HG03520 (cell line): Measurements from ENCODE around the gene LPO.

ENCODE experiments used
- ATAC-seq: cut with Tn5 transposase; IDR thresholded peaks from one replicate; pipeline ENCODE4 v1.9.1; 2021; ENCODE audit warnings: mild to moderate bottlenecking, moderate library complexity; ENCODE audit not compliant: unreplicated experiment

The LPO gene

GRCh38 chr17:58228679-58229078 is 9.7 kb upstream of the LPO start:
- ATAC-seq = no peak

GRCh38 chr17:58229384-58229783 is 9.0 kb upstream of the LPO start:
- ATAC-seq = no peak

DNA sequence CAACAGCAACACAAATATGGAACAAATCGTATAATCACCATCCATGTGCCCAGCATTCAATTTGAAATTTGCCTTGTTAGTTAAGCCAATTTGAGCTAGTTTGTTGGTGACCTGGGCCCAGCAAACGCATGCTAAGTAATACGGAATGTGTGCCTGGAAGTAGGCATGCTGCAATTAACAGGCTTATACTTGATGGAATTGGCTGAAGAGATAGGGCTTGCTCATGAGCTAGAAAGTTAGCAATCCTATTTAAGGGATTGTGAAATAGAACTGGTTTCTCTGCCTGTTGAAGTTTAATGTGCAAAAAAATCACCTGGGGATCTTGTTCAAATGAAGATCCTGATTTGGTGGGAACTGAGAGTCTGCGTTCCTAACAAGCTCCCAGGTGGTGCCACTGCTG is 8.5 kb upstream of the LPO start:
- no peak for ATAC-seq

- ATAC-seq = no peak
These were observed 6.7 kb upstream of the LPO start for GRCh38 chr17:58231641-58232040.

GRCh38 chr17:58232707-58233156 is 5.7 kb upstream of the LPO start:
- ATAC-seq = peak; percentile 73

DNA sequence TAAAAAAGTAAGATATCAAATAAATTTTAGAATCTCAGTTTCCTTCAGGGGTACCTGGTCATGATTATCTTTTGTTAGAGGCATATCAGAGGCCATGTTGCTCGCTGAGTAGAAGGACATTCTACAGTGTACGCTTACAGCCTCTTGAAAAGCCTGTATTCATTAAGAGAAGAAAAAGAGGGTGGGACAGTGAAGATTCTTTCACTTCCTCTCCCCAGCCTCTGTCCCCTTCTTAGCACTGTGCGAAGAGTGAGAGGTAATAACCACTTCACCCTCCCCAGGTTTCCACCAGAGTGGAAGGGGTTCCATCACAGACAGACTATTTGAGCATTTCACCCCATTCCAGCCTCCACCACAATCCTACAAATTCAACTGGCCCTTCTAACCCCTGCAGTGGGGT is 4.8 kb upstream of the LPO start:
- ATAC-seq = peak; percentile 46

DNA sequence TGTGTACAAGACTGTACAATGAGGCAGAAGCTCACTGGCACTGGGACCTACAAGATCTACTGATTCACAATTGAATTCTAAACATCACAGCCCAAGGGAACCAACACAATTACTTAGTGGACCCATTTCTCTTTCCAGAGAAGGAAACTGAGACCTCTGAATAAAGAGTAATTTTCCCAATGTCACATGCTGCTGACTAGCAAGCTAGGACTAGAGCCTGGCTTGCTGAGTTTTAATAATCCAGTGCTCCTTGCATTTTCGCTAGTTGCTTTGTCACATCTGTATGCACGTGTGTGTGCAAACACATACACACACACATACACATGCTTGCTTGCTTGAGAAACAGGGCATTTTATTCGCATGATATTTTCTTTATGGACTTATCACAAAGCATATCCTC is 3.9 kb upstream of the LPO start:
- no peak for ATAC-seq

- no peak for ATAC-seq
These were observed 2.6 kb upstream of the LPO start for GRCh38 chr17:58235821-58236220.

- no peak for ATAC-seq
These were observed 2.0 kb upstream of the LPO start for GRCh38 chr17:58236394-58236793.

GRCh38 chr17:58239987-58240386 is 1.6 kb downstream of the LPO start:
- no peak for ATAC-seq

GRCh38 chr17:58242171-58242784 is 3.9 kb downstream of the LPO start:
- ATAC-seq = no peak

GRCh38 chr17:58244963-58245362 is 6.6 kb downstream of the LPO start:
- no peak for ATAC-seq

- ATAC-seq = no peak
These were observed 7.2 kb downstream of the LPO start for GRCh38 chr17:58245428-58246103.

DNA sequence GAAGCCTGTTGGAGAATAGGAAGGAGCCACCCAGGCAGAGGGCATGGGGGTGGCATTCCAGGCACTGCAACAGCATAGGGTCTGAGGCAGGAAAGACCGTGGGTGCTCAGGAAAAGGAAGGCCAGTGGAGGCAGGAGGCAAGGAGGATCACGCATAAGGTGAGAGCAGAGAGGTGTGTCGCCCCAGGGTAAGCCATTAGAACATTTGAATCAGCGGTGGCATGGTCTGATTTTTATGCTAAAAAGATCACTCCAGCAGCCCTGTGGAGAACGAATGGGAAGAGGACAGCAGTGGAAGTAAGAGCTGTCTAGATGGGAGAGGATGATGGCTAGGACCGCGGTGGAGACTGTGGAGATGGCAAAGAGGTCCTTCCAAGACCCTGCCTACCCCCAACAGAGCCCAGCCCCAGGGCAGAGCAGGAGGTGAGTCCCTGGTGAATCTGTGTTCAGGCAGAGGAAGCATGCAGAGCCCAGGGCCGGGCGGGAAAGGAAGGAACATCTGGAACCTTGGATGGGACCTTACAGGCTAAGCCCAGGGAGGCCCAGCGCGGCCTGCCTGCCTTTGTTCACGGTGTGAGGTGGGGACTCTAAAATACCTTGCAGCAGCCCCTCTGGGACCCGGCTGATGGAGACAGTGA is 7.8 kb downstream of the LPO start:
- ATAC-seq = no peak

- no peak for ATAC-seq
These were observed 8.4 kb downstream of the LPO start for GRCh38 chr17:58246781-58247180.

DNA sequence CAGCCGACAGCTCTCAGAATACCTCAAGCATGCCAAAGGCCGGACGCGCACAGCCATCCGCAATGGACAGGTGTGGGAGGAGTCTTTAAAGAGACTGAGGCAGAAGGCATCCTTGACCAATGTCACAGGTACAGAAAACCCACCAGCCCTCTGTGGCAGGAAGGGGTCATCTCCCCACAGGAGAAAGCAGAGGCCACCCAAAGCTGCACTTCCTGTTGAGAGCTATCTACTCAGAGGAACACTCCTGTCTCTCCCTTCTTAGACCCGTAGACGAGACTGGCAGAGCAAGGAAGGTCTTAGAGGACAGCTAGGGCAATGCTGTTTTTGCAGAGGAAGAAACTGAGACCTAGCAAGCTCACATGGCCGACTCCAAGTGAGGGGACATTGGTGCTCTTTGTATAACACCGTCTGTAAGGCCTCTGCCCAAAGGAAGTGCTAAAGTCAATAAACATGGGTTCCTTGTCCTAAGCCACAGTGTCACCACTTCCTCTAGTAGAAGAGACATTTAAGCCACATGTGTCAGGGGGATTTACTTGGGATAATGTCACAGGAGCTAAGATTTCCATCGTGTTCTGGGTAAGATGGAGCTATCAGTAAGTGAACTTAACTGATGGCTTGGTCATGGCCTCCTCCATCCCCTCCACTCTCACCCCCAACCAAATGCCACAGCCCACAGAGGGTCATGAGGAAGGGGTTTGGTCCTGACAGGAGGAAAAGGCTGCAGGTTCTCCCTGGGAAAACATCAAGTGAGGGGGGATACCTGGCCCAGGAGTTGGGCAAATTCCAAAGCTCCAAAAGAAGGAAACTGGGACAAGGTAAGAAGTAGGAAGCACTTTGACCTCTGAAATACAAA is 9.4 kb downstream of the LPO start:
- ATAC-seq = no peak

- no peak for ATAC-seq
These were observed 10.5 kb downstream of the LPO start for GRCh38 chr17:58248955-58249269.

DNA sequence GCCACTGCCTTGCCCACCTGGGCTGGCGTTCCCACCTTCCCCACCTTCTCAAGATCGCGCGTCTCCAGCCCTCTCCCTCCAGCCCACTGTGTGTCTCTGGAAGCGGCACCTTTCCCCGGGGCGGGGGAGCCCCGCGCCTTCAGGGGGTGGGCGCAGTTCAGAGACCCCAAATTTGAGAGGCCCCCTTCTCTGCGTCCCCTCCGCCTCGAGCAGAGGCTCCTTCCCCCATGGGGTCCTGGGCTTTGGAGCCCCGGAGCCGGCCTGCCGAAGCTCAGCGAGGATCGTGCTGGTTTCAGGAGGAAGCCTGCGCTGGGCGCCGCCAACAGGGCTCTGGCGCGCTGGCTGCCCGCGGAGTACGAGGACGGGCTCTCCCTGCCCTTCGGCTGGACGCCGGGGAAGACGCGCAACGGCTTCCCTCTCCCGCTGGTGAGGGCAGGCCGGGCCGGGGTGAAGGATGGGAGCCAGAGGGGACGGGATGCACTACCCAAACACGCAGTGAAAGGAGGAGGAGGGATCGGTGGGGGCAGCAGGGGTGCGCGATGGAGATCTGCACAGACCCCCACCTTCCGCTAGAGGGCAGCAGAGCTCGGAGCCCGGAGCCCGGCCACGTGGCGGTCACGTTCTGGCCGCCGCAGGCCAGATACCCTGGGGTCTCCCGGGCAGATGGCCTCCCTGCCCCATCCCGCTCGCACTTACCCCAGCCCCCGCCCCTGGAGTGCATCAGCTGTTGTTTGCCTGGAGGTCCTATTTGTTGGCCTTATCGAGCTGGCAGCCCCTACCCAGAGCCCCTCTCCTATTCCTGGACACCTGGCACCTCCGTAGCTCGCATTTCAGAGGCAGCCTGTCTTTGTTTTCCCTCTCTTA is 11.1 kb downstream of the LPO start:
- ATAC-seq = peak; percentile 51

GRCh38 chr17:58250344-58251011 is 12.1 kb downstream of the LPO start:
- ATAC-seq = no peak

GRCh38 chr17:58252141-58252540 is 13.8 kb downstream of the LPO start:
- no peak for ATAC-seq
